ENCODE measurements around the gene ZNF79.

- TF ChIP-seq, protein P1, sequence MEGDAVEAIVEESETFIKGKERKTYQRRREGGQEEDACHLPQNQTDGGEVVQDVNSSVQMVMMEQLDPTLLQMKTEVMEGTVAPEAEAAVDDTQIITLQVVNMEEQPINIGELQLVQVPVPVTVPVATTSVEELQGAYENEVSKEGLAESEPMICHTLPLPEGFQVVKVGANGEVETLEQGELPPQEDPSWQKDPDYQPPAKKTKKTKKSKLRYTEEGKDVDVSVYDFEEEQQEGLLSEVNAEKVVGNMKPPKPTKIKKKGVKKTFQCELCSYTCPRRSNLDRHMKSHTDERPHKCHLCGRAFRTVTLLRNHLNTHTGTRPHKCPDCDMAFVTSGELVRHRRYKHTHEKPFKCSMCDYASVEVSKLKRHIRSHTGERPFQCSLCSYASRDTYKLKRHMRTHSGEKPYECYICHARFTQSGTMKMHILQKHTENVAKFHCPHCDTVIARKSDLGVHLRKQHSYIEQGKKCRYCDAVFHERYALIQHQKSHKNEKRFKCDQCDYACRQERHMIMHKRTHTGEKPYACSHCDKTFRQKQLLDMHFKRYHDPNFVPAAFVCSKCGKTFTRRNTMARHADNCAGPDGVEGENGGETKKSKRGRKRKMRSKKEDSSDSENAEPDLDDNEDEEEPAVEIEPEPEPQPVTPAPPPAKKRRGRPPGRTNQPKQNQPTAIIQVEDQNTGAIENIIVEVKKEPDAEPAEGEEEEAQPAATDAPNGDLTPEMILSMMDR (IDR thresholded peaks at IDR 0.05), result no peak
- TF ChIP-seq POLR2AphosphoS5 (IDR thresholded peaks at IDR 0.05), result no peak
- no peak for TF ChIP-seq POLR2A (IDR thresholded peaks at IDR 0.05)
Measured at GRCh38 chr9:127491516-127491915, 67.3 kb downstream of the ZNF79 start.

Measured in suprapubic skin (tissue), 4 donors.